ENCODE measurements around the gene COQ10A. TPM values are rescaled to one million over a fixed set of nuclear protein-coding genes. Genes with fewer than 3 reads are reported as not detected.

The COQ10A gene
- total RNA-seq, 3 donors from 2014 or later, result 18.7 to 23.7 (median 18.7) TPM

DNA sequence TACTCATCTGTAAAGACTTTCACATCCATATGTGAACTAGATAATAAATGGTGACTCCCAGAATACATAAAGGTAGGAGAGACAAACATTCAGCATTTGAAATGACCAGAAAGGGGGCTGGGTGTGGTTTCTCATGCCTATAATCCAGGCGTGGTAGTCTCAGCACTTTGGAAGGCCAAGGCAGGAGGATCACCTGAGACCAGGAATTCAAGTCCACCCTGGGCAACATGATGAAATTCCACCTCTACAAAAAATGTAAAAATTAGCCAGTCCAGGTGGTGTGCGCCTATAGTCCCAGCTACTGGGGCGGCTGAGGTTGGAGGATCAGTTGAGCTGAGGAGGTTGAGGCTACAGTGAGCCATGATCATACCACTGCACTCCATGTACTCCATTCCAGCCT, 37.5 kb downstream of the COQ10A start:
- H3K36me3 ChIP-seq, result no peaks in the 10 kb centered on the region

DNA sequence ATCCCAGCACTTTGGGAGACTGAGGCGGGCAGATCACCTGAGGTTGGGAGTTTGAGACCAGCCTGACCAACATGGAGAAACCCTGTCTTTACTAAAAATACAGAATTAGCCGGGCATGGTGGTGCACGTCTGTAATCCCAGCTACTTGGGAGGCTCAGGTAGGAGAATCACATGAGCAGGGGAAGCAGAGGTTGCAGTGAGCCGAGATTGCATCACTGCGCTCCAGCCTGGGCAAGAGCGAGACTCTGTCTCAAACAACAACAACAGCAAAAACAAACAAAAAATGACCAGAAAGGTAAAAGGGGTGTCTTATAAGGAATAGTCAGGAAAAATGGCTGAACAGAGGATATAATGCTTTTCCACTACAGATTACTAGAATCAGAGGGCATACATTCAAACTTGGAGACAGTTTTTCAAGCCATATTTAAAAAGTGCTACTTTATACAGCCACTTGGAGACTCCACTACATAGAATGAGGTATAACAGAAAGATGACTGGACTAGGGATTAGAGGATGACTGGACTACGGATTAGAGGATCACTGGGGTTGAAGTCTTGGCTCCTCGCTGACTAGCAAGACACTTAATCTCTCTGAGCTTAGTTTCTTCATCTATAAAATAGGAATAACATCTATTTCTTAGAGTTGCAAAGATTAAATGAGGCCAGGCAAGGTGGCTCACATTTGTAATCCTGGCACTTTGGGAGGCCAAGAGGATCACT, 38.3 kb downstream of the COQ10A start:
- Histone ChIP-seq H3K27ac (no peak overlapping the region), H3K27me3 (no peaks in the 10 kb centered on the region), H3K4me3 (no peak overlapping the region), H3K36me3 (no peaks in the 10 kb centered on the region), H3K9me3 (no peaks in the 10 kb centered on the region), H3K4me1 (no peaks in the 10 kb centered on the region)
- no peak for TF ChIP-seq POLR2AphosphoS5 (IDR thresholded peaks at IDR 0.05)
- TF ChIP-seq POLR2A (IDR thresholded peaks at IDR 0.05), result no peak
- TF ChIP-seq, protein P1, sequence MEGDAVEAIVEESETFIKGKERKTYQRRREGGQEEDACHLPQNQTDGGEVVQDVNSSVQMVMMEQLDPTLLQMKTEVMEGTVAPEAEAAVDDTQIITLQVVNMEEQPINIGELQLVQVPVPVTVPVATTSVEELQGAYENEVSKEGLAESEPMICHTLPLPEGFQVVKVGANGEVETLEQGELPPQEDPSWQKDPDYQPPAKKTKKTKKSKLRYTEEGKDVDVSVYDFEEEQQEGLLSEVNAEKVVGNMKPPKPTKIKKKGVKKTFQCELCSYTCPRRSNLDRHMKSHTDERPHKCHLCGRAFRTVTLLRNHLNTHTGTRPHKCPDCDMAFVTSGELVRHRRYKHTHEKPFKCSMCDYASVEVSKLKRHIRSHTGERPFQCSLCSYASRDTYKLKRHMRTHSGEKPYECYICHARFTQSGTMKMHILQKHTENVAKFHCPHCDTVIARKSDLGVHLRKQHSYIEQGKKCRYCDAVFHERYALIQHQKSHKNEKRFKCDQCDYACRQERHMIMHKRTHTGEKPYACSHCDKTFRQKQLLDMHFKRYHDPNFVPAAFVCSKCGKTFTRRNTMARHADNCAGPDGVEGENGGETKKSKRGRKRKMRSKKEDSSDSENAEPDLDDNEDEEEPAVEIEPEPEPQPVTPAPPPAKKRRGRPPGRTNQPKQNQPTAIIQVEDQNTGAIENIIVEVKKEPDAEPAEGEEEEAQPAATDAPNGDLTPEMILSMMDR (IDR thresholded peaks at IDR 0.05), result no peak
- intact Hi-C loops (cut with DNase I; ENCODE audit: low total_unique reads), result no loop called here
- no peak for DNase-seq (ENCODE audit: low spot score in 2 of 2)

More for the DNA sequence above, 37.5 kb downstream of the COQ10A start:
- Histone ChIP-seq H3K27me3 (no peaks in the 10 kb centered on the region), H3K4me3 (no peak overlapping the region), H3K4me1 (peaks cover 0 to 3% of the 10 kb centered on the region in 2 donors), H3K27ac (no peak overlapping the region), H3K9me3 (no peaks in the 10 kb centered on the region)
- DNase-seq (ENCODE audit: low spot score in 2 of 2), result no peak
- TF ChIP-seq, protein P1 (IDR thresholded peaks at IDR 0.05), result no peak
- TF ChIP-seq POLR2AphosphoS5 (IDR thresholded peaks at IDR 0.05), result no peak
- intact Hi-C loops (cut with DNase I; ENCODE audit: low total_unique reads), result no loop called here

DNA sequence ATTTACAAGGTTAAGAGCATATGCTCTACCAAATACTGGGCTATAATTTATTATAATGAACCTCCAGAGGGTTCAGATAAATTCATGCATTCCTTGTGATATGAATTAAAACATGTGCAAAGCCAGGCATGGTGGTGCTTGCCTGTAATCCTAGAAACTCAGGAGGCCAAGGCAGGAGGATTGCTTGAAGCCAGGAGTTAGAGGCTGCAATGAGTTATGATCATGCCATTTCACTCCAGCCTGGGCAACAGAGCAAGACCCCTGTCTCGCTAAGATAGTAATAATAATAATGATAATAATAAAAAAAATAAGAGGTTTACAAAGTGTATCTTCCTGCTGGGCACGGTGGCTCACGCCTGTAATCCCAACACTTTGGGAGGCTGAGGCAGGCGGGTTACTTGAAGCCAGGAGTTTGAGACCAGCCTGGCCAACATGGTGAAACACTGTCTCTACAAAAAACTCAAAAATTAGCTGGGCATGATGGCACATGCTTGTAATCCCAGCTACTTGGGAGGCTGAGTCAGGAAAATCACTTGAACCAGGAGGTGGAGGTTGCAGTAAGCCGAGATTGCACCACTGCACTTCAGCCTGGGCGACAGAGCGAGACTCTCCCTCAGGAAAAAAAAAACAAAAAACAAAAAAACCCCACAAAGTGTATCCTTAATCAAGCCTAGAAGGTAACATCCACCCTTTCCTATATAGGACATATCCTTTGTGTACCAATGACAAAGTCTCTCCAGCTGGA, 40.7 kb downstream of the COQ10A start:
- no peaks in the 10 kb centered on the region for H3K4me1 ChIP-seq
- no peaks in the 10 kb centered on the region for H3K27me3 ChIP-seq
- H3K4me3 ChIP-seq, result no peak overlapping the region
- DNase-seq (ENCODE audit: low spot score in 2 of 2), result no peak
- no peak for TF ChIP-seq POLR2AphosphoS5 (IDR thresholded peaks at IDR 0.05)
- no peak for TF ChIP-seq POLR2A (IDR thresholded peaks at IDR 0.05)
- TF ChIP-seq, protein P1 (IDR thresholded peaks at IDR 0.05), result no peak
- H3K27ac ChIP-seq, result no peak overlapping the region
- H3K36me3 ChIP-seq, result no peaks in the 10 kb centered on the region
- no peaks in the 10 kb centered on the region for H3K9me3 ChIP-seq
- intact Hi-C loops (cut with DNase I; ENCODE audit: low total_unique reads), result no loop called here

DNA sequence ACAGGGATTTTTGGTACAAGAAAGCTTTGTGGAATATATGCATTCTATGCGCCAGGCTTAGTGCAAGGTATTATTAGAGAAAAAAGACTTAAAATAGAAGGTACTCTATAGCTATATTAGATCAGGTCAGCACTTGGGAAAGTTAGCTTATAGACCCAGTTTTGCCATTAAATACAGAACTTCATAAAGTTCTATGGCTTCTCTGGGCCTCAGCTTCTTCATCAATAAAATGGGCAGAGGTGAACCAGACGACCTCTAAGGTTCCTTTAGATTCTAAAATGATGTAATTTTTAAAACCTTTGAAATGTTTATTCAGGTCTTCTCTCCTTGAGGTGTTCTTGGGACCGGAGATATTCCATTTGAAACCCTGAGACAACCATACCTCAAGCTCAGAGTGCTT, 42.0 kb downstream of the COQ10A start:
- Histone ChIP-seq H3K27ac (no peak overlapping the region), H3K4me3 (no peak overlapping the region), H3K9me3 (no peaks in the 10 kb centered on the region), H3K27me3 (no peaks in the 10 kb centered on the region), H3K4me1 (no peaks in the 10 kb centered on the region), H3K36me3 (no peaks in the 10 kb centered on the region)
- intact Hi-C loops (cut with DNase I; ENCODE audit: low total_unique reads), result no loop called here
- TF ChIP-seq, protein P1 (IDR thresholded peaks at IDR 0.05), result no peak
- TF ChIP-seq POLR2A (IDR thresholded peaks at IDR 0.05) (no peak), POLR2AphosphoS5 (IDR thresholded peaks at IDR 0.05) (no peak)
- DNase-seq (ENCODE audit: low spot score in 2 of 2), result no peak

DNA sequence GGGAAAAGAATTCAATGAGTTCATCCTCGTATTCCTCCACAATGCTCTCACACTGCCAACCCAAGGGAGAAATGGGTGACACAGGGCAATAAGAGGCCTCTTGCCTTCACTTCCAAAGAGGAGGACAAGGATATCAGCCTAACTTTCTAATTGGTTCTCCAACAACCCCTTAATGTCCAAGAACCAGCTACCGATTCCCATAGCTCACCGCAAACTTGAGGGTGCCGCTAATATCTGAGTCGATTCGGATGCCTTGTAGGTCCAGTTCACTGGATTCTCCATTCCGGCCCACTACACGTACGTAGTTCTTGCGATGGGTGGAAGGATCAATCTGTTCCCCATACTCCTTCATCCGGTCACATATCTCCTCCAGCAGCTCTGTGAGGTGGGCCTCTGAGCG, 44.3 kb downstream of the COQ10A start:
- Histone ChIP-seq H3K9me3 (no peaks in the 10 kb centered on the region), H3K36me3 (no peaks in the 10 kb centered on the region), H3K27ac (no peak overlapping the region), H3K27me3 (no peaks in the 10 kb centered on the region), H3K4me1 (peaks cover 5 to 7% of the 10 kb centered on the region in 2 donors), H3K4me3 (no peak overlapping the region)
- intact Hi-C loops (cut with DNase I; ENCODE audit: low total_unique reads), result no loop called here
- TF ChIP-seq POLR2A (IDR thresholded peaks at IDR 0.05) (no peak), POLR2AphosphoS5 (IDR thresholded peaks at IDR 0.05) (no peak)
- TF ChIP-seq, protein P1 (IDR thresholded peaks at IDR 0.05), result no peak
- no peak for DNase-seq (ENCODE audit: low spot score in 2 of 2)
